Stomach (tissue), 4 donors: ENCODE measurements around the gene SLC27A4.

Source experiments
- POLR2A ChIP-seq, 4 donors: fragments of 450-650 bp; IDR thresholded peaks; one replicate each; pipeline ENCODE4 v1.6.1; 2016; ENCODE audit warnings: antibody characterized with exemption in 4 of 4, control low read depth in 2 of 4, mild to moderate bottlenecking in 1 of 4, moderate library complexity in 1 of 4
- TF ChIP-seq, protein P1 (sequence below), 7 experiments: fragments of 450-650 bp in 4 of 7; fragments of 200-600 bp in 3 of 7; sonication (generic) in 3 of 7; IDR thresholded peaks; one replicate each; pipeline ENCODE4 v1.5.1; 2016 to 2019; ENCODE audit warnings: antibody characterized with exemption in 7 of 7, control low read depth in 2 of 7, mild to moderate bottlenecking in 1 of 7

DNA sequence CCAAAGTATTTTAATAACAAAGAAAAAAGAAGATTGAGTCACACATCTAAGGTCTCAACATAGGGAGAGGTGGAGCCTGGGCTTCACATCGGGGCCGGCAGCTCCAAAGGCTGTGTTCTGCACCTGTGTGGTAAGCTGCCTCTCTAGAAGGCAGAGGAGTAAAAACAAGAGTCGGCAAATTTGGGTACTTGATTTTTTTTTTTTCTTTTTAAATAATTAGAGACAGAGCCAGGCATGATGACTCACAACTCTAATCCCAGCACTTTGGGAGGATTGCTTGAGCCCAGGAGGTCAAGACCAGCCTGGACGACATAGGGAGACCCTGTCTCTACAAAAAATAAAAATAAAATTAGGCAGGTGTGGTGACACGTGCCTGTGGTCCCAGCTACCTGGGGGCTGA is 35.5 kb downstream of the SLC27A4 start:
- TF ChIP-seq, protein P1, sequence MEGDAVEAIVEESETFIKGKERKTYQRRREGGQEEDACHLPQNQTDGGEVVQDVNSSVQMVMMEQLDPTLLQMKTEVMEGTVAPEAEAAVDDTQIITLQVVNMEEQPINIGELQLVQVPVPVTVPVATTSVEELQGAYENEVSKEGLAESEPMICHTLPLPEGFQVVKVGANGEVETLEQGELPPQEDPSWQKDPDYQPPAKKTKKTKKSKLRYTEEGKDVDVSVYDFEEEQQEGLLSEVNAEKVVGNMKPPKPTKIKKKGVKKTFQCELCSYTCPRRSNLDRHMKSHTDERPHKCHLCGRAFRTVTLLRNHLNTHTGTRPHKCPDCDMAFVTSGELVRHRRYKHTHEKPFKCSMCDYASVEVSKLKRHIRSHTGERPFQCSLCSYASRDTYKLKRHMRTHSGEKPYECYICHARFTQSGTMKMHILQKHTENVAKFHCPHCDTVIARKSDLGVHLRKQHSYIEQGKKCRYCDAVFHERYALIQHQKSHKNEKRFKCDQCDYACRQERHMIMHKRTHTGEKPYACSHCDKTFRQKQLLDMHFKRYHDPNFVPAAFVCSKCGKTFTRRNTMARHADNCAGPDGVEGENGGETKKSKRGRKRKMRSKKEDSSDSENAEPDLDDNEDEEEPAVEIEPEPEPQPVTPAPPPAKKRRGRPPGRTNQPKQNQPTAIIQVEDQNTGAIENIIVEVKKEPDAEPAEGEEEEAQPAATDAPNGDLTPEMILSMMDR (IDR thresholded peaks at IDR 0.05), result no peak
- TF ChIP-seq POLR2A (IDR thresholded peaks at IDR 0.05), result no peak
